Naive thymus-derived CD4-positive, alpha-beta T cell (primary cell): ENCODE measurements around the gene P4HA3. TPM values are rescaled to one million over a fixed set of nuclear protein-coding genes. Genes with fewer than 3 reads are reported as not detected.

Experiments used
- ATAC-seq: fragments of 150-1000 bp; cut with Tn5 transposase; 2 replicates; pipeline ENCODE4 v1.10.0; 2021; ENCODE audit warnings: mild to moderate bottlenecking, moderate library complexity
- CTCF ChIA-PET: fragments of 350-600 bp; sonication (Branson Sonifier 250); formaldehyde crosslinking; loops from one replicate; lab custom pipeline; 2021; ENCODE audit warnings: antibody characterized with exemption; lab: Charles Lee
- POLR2A ChIA-PET: fragments of 350-600 bp; sonication (Branson Sonifier 250); formaldehyde crosslinking; loops from one replicate; lab custom pipeline; 2021; ENCODE audit warnings: antibody characterized with exemption, inconsistent platforms; lab: Charles Lee
- DNase-seq, 9 donors: peaks; one replicate each; pipeline versions ENCODE4 v3.0.0 to v3.0.0-alpha.2; 2020 to 2022; ENCODE audit warnings: mixed read lengths in 1 of 9
- H3K27ac ChIP-seq: one replicate; pipeline ENCODE4 v1.7.0; 2013; ENCODE audit warnings: mild to moderate bottlenecking, low read depth, low read length, moderate library complexity
- H3K27me3 ChIP-seq, 2 donors: one replicate each; pipeline ENCODE4 v1.7.0; 2013; ENCODE audit warnings: low read length in 2 of 2, mild to moderate bottlenecking in 2 of 2, moderate library complexity in 2 of 2; ENCODE audit not compliant: control insufficient read depth in 2 of 2, insufficient read depth in 2 of 2
- H3K36me3 ChIP-seq, 3 experiments: 1 replicate in 2 of 3; 2 replicates in 1 of 3; pipeline ENCODE4 v1.7.0; 2013; ENCODE audit warnings: low read length in 3 of 3, mild to moderate bottlenecking in 3 of 3, moderate library complexity in 1 of 3; ENCODE audit not compliant: insufficient read depth in 3 of 3, control insufficient read depth in 2 of 3
- H3K4me1 ChIP-seq, 2 donors: one replicate each; pipeline ENCODE4 v1.7.0; 2013; ENCODE audit warnings: low read length in 2 of 2, mild to moderate bottlenecking in 2 of 2, moderate library complexity in 1 of 2; ENCODE audit not compliant: control insufficient read depth in 2 of 2, insufficient read depth in 2 of 2
- H3K4me3 ChIP-seq: 2 replicates; pipeline ENCODE4 v1.7.0; 2013; ENCODE audit warnings: mild to moderate bottlenecking, low read length
- H3K9me3 ChIP-seq, 3 experiments: 1 replicate in 2 of 3; 2 replicates in 1 of 3; pipeline ENCODE4 v1.7.0; 2013; ENCODE audit warnings: low read length in 3 of 3; ENCODE audit not compliant: control insufficient read depth in 2 of 3
- H3K27ac Mint-ChIP-seq, 9 donors: one replicate each; pipeline ENCODE4 v1.8.0; 2020 to 2022; ENCODE audit warnings: mixed read lengths in 9 of 9, mild to moderate bottlenecking in 8 of 9, moderate library complexity in 5 of 9, inconsistent platforms in 2 of 9
- H3K27me3 Mint-ChIP-seq, 5 donors: one replicate each; pipeline ENCODE4 v1.8.0; 2021 to 2022; ENCODE audit warnings: mixed read lengths in 5 of 5, mild to moderate bottlenecking in 1 of 5
- H3K36me3 Mint-ChIP-seq, 5 donors: one replicate each; pipeline ENCODE4 v1.8.0; 2020 to 2022; ENCODE audit warnings: mixed read lengths in 5 of 5, mild to moderate bottlenecking in 3 of 5, inconsistent platforms in 1 of 5
- H3K4me1 Mint-ChIP-seq, 7 donors: one replicate each; pipeline ENCODE4 v1.8.0; 2020 to 2022; ENCODE audit warnings: mixed read lengths in 7 of 7, mild to moderate bottlenecking in 3 of 7, inconsistent platforms in 1 of 7
- H3K4me3 Mint-ChIP-seq, 10 donors: one replicate each; pipeline ENCODE4 v1.8.0; 2020 to 2022; ENCODE audit warnings: mild to moderate bottlenecking in 10 of 10, mixed read lengths in 10 of 10, moderate library complexity in 6 of 10, inconsistent platforms in 2 of 10
- H3K9me3 Mint-ChIP-seq, 11 donors: one replicate each; pipeline ENCODE4 v1.8.0; 2020 to 2022; ENCODE audit warnings: mixed read lengths in 11 of 11, mild to moderate bottlenecking in 4 of 11, inconsistent platforms in 1 of 11, moderate library complexity in 1 of 11
- intact Hi-C, 2 donors: fragments of 100-400 bp; cut with micrococcal nuclease; formaldehyde crosslinking; loops; one replicate each; pipeline ENCODE4 v1.15.1; 2023
- polyA plus RNA-seq, 2 donors: library from polyadenylated mRNA; unstranded; fragments of 300-500 nt; fragmentation: Illumina TruSeq; gene quantifications; one replicate each; pipeline ENCODE4 v1.2.3, GENCODE V29; 2021
- total RNA-seq, 6 experiments: library from RNA in 5 of 6; stranded (reverse) in 5 of 6; gene quantifications; 1 replicate in 5 of 6; 2 replicates in 1 of 6; pipeline ENCODE4 v1.2.3 and lab custom pipeline; 2021 to 2026

Gene P4HA3
- total and polyA plus RNA-seq, 7 experiments from 2014 or later: not detected

GRCh38 chr11:74262725-74263124 is 48.7 kb downstream of the P4HA3 start:
- Histone ChIP-seq H3K36me3 (no peaks in the 10 kb centered on the region), H3K9me3 (no peaks in the 10 kb centered on the region), H3K27me3 (no peaks in the 10 kb centered on the region), H3K4me3 (no peak overlapping the region), H3K27ac (no peak overlapping the region), H3K4me1 (no peaks in the 10 kb centered on the region)
- H3K4me1 Mint-ChIP-seq: peaks cover 0 to 3% (median 0%) of the 10 kb centered on the region in 7 donors
- peaks cover 0 to 9% (median 3%) of the 10 kb centered on the region in 5 donors for H3K27me3 Mint-ChIP-seq
- H3K9me3 Mint-ChIP-seq: peaks cover 0 to 2% (median 0%) of the 10 kb centered on the region in 11 donors
- H3K4me3 Mint-ChIP-seq: no peak overlapping the region
- H3K27ac Mint-ChIP-seq: no peak overlapping the region
- POLR2A ChIA-PET: no interaction called here
- intact Hi-C loops: no loop called here
- ATAC-seq (no peak), DNase-seq (no peak)
- CTCF ChIA-PET: no interaction called here
- H3K36me3 Mint-ChIP-seq: no peaks in the 10 kb centered on the region

- Histone ChIP-seq H3K4me1 (peaks cover 0 to 6% of the 10 kb centered on the region in 2 donors), H3K9me3 (no peaks in the 10 kb centered on the region), H3K27ac (no peak overlapping the region), H3K27me3 (no peaks in the 10 kb centered on the region), H3K4me3 (no peak overlapping the region), H3K36me3 (peaks cover 0 to 18% (median 0%) of the 10 kb centered on the region in 3 experiments)
- peaks cover 0 to 20% (median 4%) of the 10 kb centered on the region in 5 donors for H3K36me3 Mint-ChIP-seq
- peaks cover 0 to 8% (median 3%) of the 10 kb centered on the region in 5 donors for H3K27me3 Mint-ChIP-seq
- ATAC-seq (no peak), DNase-seq (no peak)
- intact Hi-C loops: loop anchor here (5.0 kb wide), 2 partner anchors 129 to 139 kb away; partner anchors contain the start of gene PGM2L1 (in 1 of the 2)
- H3K4me3 Mint-ChIP-seq: no peak overlapping the region
- peaks cover 0 to 2% (median 0%) of the 10 kb centered on the region in 11 donors for H3K9me3 Mint-ChIP-seq
- CTCF ChIA-PET: interaction anchor here (1.6 kb wide), 1 partner anchor 193 kb away, joined by 4 read pairs; no protein-coding TSS in a partner anchor
- peaks cover 0 to 12% (median 5%) of the 10 kb centered on the region in 7 donors for H3K4me1 Mint-ChIP-seq
- H3K27ac Mint-ChIP-seq: peak overlapping the region in 2 of 9 donors; percentile 1 to 56
- POLR2A ChIA-PET: no interaction called here
Observed at GRCh38 chr11:74257959-74258553, 53.4 kb downstream of the P4HA3 start.

DNA sequence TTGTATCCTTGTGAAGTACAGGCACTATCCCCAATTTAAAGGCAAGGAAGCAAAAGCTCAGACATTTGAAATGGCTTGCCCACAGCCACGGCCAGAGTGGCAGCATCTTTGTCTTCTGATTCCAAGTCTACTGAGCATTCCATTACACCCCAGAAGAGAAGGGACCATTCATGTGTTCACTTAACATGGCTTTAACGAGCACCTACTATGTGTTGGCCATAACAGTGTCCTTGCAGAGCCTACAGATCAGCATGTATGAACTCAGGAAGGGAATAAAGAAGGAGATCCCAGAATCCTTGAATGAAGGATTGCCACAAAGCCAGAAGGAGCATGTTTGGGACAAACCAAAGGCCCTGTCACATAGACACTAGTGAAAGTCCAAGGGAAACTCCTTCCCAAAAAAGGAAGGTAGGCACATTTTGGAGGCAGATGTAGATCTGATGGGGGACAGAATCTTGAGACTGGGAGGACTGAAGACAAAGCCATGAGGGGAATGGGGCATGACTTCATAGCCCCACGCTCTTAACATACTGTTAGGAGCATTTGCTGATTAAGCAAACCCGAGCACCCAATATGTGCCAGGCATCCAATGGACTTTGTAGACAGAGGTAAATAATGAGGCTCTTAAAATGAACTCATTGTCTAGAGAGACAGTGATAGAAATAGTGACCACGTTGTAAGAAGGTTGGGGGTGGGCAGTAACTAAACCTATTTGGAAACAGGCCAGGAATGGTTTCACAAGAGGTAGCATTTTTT is 54.9 kb downstream of the P4HA3 start:
- H3K27ac ChIP-seq: no peak overlapping the region
- CTCF ChIA-PET: interaction anchor here (0.6 to 3.5 kb wide), 13 partner anchors 12 to 433 kb away, joined by 3 to 30 read pairs (median 8); no protein-coding TSS in a partner anchor
- H3K4me1 ChIP-seq: peaks cover 0 to 6% of the 10 kb centered on the region in 2 donors
- Mint-ChIP-seq H3K27ac (no peak overlapping the region), H3K4me3 (no peak overlapping the region), H3K27me3 (no peaks in the 10 kb centered on the region), H3K9me3 (no peaks in the 10 kb centered on the region), H3K4me1 (peaks cover 0 to 12% (median 5%) of the 10 kb centered on the region in 7 donors), H3K36me3 (peaks cover 0 to 20% (median 4%) of the 10 kb centered on the region in 5 donors)
- ATAC-seq (no peak), DNase-seq (no peak)
- H3K27me3 ChIP-seq: no peaks in the 10 kb centered on the region
- no peaks in the 10 kb centered on the region for H3K9me3 ChIP-seq
- POLR2A ChIA-PET: interaction anchor here (1.0 kb wide), 1 partner anchor 85 kb away, joined by 7 read pairs; the partner anchor contains the start of genes C2CD3 and PPME1
- no peak overlapping the region for H3K4me3 ChIP-seq
- H3K36me3 ChIP-seq: peaks cover 0 to 30% (median 0%) of the 10 kb centered on the region in 3 experiments
- intact Hi-C loops: loop anchor here (5.0 kb wide), 2 partner anchors 131 to 141 kb away; partner anchors contain the start of gene PGM2L1 (in 1 of the 2)

DNA sequence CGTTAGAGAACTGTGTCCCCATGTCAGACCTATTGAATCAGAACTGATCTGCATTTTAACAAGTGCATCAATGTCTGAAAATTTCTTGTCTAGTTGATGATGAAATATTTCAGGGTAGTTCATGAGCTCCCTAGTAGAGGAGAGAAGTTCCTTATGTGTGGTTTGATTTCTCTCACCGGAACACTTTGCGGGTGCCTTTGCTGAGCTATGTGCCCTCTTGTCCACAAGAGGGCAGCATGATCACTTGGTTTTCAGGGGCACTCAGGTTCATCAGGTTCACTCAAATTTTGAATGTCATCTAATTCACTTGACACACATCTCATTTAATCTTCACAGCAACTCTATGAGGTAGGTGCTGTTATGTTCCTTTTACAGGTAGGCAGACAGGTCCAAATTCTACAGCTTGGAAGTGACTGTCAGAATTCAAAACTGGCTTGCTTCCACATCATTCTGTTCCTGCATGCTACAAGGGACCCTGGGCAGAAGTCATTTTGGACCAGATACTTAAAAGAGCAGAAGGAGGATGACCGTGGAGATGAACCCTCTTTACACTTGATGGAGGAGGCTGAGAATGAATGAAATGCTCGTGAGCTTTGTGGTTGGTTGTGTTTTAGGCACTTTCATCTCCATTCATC is 55.6 kb downstream of the P4HA3 start:
- ATAC-seq (peak; percentile 90), DNase-seq (peak in 8 of 9 donors; percentile 21 to 72 (median 62))
- H3K9me3 Mint-ChIP-seq: no peaks in the 10 kb centered on the region
- no peaks in the 10 kb centered on the region for H3K27me3 ChIP-seq
- ChIA-PET CTCF (interaction anchor here (0.6 to 3.5 kb wide), 17 partner anchors 9 to 432 kb away, joined by 3 to 30 read pairs (median 6); partner anchors contain the start of genes C2CD3 and PPME1), POLR2A (interaction anchor here (1.0 kb wide), 1 partner anchor 84 kb away, joined by 7 read pairs; the partner anchor contains the start of genes C2CD3 and PPME1)
- H3K27me3 Mint-ChIP-seq: no peaks in the 10 kb centered on the region
- intact Hi-C loops: loop anchor here (1.0 to 5.0 kb wide), 6 partner anchors 24 to 291 kb away; partner anchors contain the start of gene PGM2L1 (in 1 of the 2)
- peaks cover 0 to 6% of the 10 kb centered on the region in 2 donors for H3K4me1 ChIP-seq
- H3K27ac Mint-ChIP-seq: peak overlapping the region in 5 of 9 donors; percentile 4 to 68 (median 12)
- no peak overlapping the region for H3K4me3 Mint-ChIP-seq
- H3K4me3 ChIP-seq: no peak overlapping the region
- H3K27ac ChIP-seq: no peak overlapping the region
- peaks cover 0 to 24% (median 4%) of the 10 kb centered on the region in 5 donors for H3K36me3 Mint-ChIP-seq
- peaks cover 0 to 12% (median 5%) of the 10 kb centered on the region in 7 donors for H3K4me1 Mint-ChIP-seq
- no peaks in the 10 kb centered on the region for H3K9me3 ChIP-seq
- H3K36me3 ChIP-seq: peaks cover 0 to 37% (median 0%) of the 10 kb centered on the region in 3 experiments

GRCh38 chr11:74253361-74253760 is 58.1 kb downstream of the P4HA3 start:
- H3K9me3 Mint-ChIP-seq: no peaks in the 10 kb centered on the region
- H3K27me3 Mint-ChIP-seq: no peaks in the 10 kb centered on the region
- DNase-seq (no peak), ATAC-seq (no peak)
- H3K9me3 ChIP-seq: no peaks in the 10 kb centered on the region
- no peaks in the 10 kb centered on the region for H3K27me3 ChIP-seq
- CTCF ChIA-PET: interaction anchor here (0.9 to 3.5 kb wide), 4 partner anchors 12 to 200 kb away, joined by 3 to 30 read pairs (median 3); no protein-coding TSS in a partner anchor
- no peak overlapping the region for H3K27ac ChIP-seq
- peaks cover 0 to 30% (median 7%) of the 10 kb centered on the region in 5 donors for H3K36me3 Mint-ChIP-seq
- H3K4me3 Mint-ChIP-seq: no peak overlapping the region
- POLR2A ChIA-PET: no interaction called here
- H3K4me3 ChIP-seq: no peak overlapping the region
- H3K27ac Mint-ChIP-seq: peak overlapping the region in 2 of 9 donors; percentile 55 to 61
- intact Hi-C loops: no loop called here
- peaks cover 0 to 6% of the 10 kb centered on the region in 2 donors for H3K4me1 ChIP-seq
- peaks cover 0 to 58% (median 4%) of the 10 kb centered on the region in 3 experiments for H3K36me3 ChIP-seq
- peaks cover 0 to 12% (median 5%) of the 10 kb centered on the region in 7 donors for H3K4me1 Mint-ChIP-seq

DNA sequence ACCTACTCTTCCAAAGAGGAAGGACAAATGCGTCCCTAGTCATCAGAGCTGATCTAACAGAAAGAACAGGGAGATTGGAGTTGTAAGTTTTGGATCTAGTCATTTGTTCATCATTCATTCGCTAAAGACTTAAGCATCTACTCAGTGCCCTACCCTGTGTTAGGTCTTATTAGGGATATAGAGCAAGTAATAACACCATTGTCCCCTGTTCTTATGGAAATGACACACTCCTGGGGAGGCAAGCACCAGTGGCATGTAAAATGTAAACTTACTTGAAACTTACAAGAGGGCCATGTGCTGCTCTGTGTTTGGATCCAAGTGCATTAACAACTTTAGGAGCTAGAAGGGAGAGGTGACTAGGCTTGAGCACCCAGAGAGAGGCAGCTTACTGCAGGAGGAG is 61.9 kb downstream of the P4HA3 start:
- peak overlapping the region in 2 of 9 donors; percentile 3 to 16 for H3K27ac Mint-ChIP-seq
- intact Hi-C loops: no loop called here
- no peak for DNase-seq
- H3K27me3 Mint-ChIP-seq: no peaks in the 10 kb centered on the region
- peaks cover 8 to 41% (median 15%) of the 10 kb centered on the region in 5 donors for H3K36me3 Mint-ChIP-seq
- Histone ChIP-seq H3K4me1 (no peaks in the 10 kb centered on the region), H3K9me3 (no peaks in the 10 kb centered on the region), H3K4me3 (no peak overlapping the region), H3K27me3 (no peaks in the 10 kb centered on the region), H3K27ac (no peak overlapping the region), H3K36me3 (peaks cover 0 to 71% (median 4%) of the 10 kb centered on the region in 3 experiments)
- ChIA-PET CTCF (no interaction called here), POLR2A (no interaction called here)
- no peak for ATAC-seq
- no peak overlapping the region for H3K4me3 Mint-ChIP-seq
- H3K9me3 Mint-ChIP-seq: no peaks in the 10 kb centered on the region
- H3K4me1 Mint-ChIP-seq: no peaks in the 10 kb centered on the region
